Measurements from ENCODE around the gene SCN3B. TPM values are rescaled to one million over a fixed set of nuclear protein-coding genes. Genes with fewer than 3 reads are reported as not detected.

Gene SCN3B
- total and polyA plus RNA-seq, 4 donors: 0.05 to 0.17 (median 0.05) TPM; not detected in 1

DNA sequence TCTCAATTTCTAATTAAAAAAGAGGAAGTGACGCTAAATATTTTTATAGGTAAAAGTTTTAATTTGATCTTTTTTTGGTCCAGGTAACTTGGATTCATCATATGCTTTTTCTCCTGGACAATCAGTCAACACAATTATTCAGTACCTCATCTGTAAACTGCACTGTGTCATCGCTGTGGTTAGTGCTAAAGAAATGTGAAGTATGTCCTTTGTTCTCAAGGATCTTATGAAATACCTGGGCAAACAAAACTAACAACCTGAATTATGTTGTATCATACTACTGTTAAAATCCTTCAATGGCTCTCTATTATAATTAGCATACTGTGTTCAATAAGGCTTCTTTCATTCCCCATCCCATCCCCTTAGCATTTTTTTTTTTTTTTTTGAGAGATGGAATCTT lies 19.9 kb upstream of the SCN3B start (continued):
- TF ChIP-seq, protein P1, sequence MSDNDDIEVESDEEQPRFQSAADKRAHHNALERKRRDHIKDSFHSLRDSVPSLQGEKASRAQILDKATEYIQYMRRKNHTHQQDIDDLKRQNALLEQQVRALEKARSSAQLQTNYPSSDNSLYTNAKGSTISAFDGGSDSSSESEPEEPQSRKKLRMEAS (IDR thresholded peaks at IDR 0.05): no peak
- no peak for TF ChIP-seq NR2F2 (IDR thresholded peaks at IDR 0.05)
- no peak for TF ChIP-seq HNF4G (IDR thresholded peaks at IDR 0.05)

DNA sequence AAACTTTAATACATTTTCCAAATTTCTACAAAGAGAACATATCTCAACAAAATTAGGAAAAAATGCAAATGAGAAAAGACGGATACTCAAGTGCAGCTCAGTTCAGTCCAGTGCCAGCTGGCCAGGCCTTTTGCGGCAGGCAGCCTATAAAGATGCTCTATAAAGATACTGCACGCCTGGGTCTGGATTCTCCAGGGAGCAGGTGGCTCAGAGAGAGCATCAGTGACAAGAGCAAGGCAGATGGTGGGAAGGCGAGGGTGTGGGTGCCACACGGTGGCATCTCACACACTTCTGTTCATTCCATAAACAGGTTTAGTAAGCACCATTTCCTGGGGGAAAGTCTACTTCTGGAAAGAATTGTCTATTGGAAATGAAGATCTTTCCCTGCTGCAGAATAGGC lies 18.1 kb upstream of the SCN3B start:
- TF ChIP-seq, protein P1 (IDR thresholded peaks at IDR 0.05): no peak
- no peak for TF ChIP-seq GABPA (IDR thresholded peaks at IDR 0.05 in 1 of 2, conservative IDR thresholded peaks at IDR 0.05 in 1 of 2)
- TF ChIP-seq YY1 (IDR thresholded peaks at IDR 0.05): no peak

DNA sequence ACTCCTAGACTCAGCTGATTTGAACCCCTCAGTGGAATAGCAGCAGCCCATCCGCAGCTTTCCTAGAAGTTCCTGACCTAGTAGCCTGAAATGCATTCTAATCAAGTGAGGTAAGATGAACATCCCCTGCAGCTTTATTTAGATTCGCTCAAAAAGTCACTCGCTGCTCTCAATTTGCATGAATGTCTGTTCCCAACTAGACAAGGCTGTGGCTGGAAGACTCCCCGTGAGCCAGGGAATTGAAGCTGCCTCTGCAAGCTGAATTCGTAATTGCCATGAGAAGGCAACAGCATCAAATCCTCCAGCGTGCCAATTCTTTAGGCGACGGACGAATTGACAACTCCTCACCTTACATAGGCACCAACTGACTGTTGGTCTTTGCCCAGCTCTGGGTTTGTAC lies 17.1 kb upstream of the SCN3B start:
- no peak overlapping the region for H3K4me3 ChIP-seq (ENCODE audit: low read depth in 1 of 3, low read length in 3 of 3)
- no peak for DNase-seq (ENCODE audit: low spot score)
- peaks cover 0 to 3% (median under 1%) of the 10 kb centered on the region in 4 donors for H3K27me3 ChIP-seq (ENCODE audit: control insufficient read depth in 4 of 4, insufficient read depth in 4 of 4, low read length in 3 of 4)
- TF ChIP-seq FOXA2 (IDR thresholded peaks at IDR 0.05): no peak
- no peak for TF ChIP-seq SP1 (IDR thresholded peaks at IDR 0.05)
- TF ChIP-seq RAD21 (IDR thresholded peaks at IDR 0.05): no peak
- TF ChIP-seq, protein P1 (IDR thresholded peaks at IDR 0.05): no peak
- no peak for TF ChIP-seq NR2F2 (IDR thresholded peaks at IDR 0.05)
- TF ChIP-seq RXRA (IDR thresholded peaks at IDR 0.05): no peak
- no peak for TF ChIP-seq EGR1 (IDR thresholded peaks at IDR 0.05; ENCODE audit: low read depth in 2 of 2)
- TF ChIP-seq YY1 (IDR thresholded peaks at IDR 0.05): no peak
- TF ChIP-seq, protein P2, sequence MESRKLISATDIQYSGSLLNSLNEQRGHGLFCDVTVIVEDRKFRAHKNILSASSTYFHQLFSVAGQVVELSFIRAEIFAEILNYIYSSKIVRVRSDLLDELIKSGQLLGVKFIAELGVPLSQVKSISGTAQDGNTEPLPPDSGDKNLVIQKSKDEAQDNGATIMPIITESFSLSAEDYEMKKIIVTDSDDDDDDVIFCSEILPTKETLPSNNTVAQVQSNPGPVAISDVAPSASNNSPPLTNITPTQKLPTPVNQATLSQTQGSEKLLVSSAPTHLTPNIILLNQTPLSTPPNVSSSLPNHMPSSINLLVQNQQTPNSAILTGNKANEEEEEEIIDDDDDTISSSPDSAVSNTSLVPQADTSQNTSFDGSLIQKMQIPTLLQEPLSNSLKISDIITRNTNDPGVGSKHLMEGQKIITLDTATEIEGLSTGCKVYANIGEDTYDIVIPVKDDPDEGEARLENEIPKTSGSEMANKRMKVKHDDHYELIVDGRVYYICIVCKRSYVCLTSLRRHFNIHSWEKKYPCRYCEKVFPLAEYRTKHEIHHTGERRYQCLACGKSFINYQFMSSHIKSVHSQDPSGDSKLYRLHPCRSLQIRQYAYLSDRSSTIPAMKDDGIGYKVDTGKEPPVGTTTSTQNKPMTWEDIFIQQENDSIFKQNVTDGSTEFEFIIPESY (IDR thresholded peaks at IDR 0.05): no peak
- TF ChIP-seq HNF4G (IDR thresholded peaks at IDR 0.05): no peak
- TF ChIP-seq, protein P3, sequence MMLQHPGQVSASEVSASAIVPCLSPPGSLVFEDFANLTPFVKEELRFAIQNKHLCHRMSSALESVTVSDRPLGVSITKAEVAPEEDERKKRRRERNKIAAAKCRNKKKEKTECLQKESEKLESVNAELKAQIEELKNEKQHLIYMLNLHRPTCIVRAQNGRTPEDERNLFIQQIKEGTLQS (IDR thresholded peaks at IDR 0.05): no peak
- H3K9me3 ChIP-seq (ENCODE audit: control insufficient read depth in 4 of 4, low read length in 3 of 4): no peaks in the 10 kb centered on the region
- H3K9ac ChIP-seq (ENCODE audit: low read depth in 1 of 2, low read length in 2 of 2): no peak overlapping the region
- 75% methylated on average over 9 of the region's 9 CpGs for WGBS
- H3K36me3 ChIP-seq (ENCODE audit: control insufficient read depth in 4 of 4, insufficient read depth in 3 of 4, low read depth in 1 of 4, low read length in 3 of 4): no peaks in the 10 kb centered on the region
- H3K27ac ChIP-seq (ENCODE audit: low read depth in 1 of 2, low read length in 2 of 2): no peak overlapping the region
- H3K4me1 ChIP-seq (ENCODE audit: control insufficient read depth in 4 of 4, insufficient read depth in 4 of 4, low read length in 3 of 4): no peaks in the 10 kb centered on the region

More for the DNA sequence above, 18.1 kb upstream of the SCN3B start:
- Histone ChIP-seq H3K27ac (ENCODE audit: low read depth in 1 of 2, low read length in 2 of 2) (no peak overlapping the region), H3K4me3 (ENCODE audit: low read depth in 1 of 3, low read length in 3 of 3) (no peak overlapping the region), H3K4me1 (ENCODE audit: control insufficient read depth in 4 of 4, insufficient read depth in 4 of 4, low read length in 3 of 4) (no peaks in the 10 kb centered on the region), H3K9me3 (ENCODE audit: control insufficient read depth in 4 of 4, low read length in 3 of 4) (no peaks in the 10 kb centered on the region), H3K36me3 (ENCODE audit: control insufficient read depth in 4 of 4, insufficient read depth in 3 of 4, low read depth in 1 of 4, low read length in 3 of 4) (no peaks in the 10 kb centered on the region), H3K27me3 (ENCODE audit: control insufficient read depth in 4 of 4, insufficient read depth in 4 of 4, low read length in 3 of 4) (peaks cover 0 to 2% (median 0%) of the 10 kb centered on the region in 4 donors), H3K9ac (ENCODE audit: low read depth in 1 of 2, low read length in 2 of 2) (no peak overlapping the region)
- DNase-seq (ENCODE audit: low spot score): no peak
- WGBS: 80% methylated on average over 5 of the region's 5 CpGs

DNA sequence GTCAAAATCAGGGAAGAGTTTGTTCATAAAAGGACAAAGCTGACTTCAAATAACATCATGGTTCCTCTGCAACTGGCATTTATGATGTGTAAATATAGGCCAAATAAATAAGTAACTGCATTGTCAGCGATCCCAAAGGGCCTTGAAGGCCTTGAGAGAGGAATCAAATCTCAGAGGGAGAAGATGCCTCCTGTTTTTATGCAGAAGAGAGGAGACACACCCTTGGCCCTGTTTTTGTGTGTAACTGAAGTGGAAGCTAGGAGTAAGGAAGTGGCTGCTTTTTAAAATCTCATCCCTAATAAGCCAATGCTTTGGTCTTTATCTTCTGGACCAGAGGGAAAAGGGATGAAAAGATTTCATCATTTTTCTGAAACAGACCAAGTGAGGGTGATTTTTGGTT lies 15.7 kb upstream of the SCN3B start:
- peaks cover 0 to 3% (median under 1%) of the 10 kb centered on the region in 4 donors for H3K27me3 ChIP-seq (ENCODE audit: control insufficient read depth in 4 of 4, insufficient read depth in 4 of 4, low read length in 3 of 4)

More for the DNA sequence above, 15.7 kb upstream of the SCN3B start:
- Histone ChIP-seq H3K27ac (ENCODE audit: low read depth in 1 of 2, low read length in 2 of 2) (no peak overlapping the region), H3K4me3 (ENCODE audit: low read depth in 1 of 3, low read length in 3 of 3) (no peak overlapping the region), H3K9me3 (ENCODE audit: control insufficient read depth in 4 of 4, low read length in 3 of 4) (no peaks in the 10 kb centered on the region), H3K4me1 (ENCODE audit: control insufficient read depth in 4 of 4, insufficient read depth in 4 of 4, low read length in 3 of 4) (no peaks in the 10 kb centered on the region), H3K9ac (ENCODE audit: low read depth in 1 of 2, low read length in 2 of 2) (no peak overlapping the region), H3K36me3 (ENCODE audit: control insufficient read depth in 4 of 4, insufficient read depth in 3 of 4, low read depth in 1 of 4, low read length in 3 of 4) (no peaks in the 10 kb centered on the region)
- no peak for DNase-seq (ENCODE audit: low spot score)
- TF ChIP-seq, protein P3 (IDR thresholded peaks at IDR 0.05): no peak
- TF ChIP-seq FOXA2 (IDR thresholded peaks at IDR 0.05): no peak
- TF ChIP-seq SP1 (IDR thresholded peaks at IDR 0.05): no peak
- no peak for TF ChIP-seq JUND (IDR thresholded peaks at IDR 0.05)
- no peak for TF ChIP-seq TAF1 (conservative IDR thresholded peaks at IDR 0.05)
- 47% methylated on average over 1 of the region's 1 CpG for WGBS

All from liver (tissue), 9 donors.